Adrenal gland (tissue), 5 donors: ENCODE data around the gene POLDIP3.

Source experiments
- CTCF ChIP-seq, 6 experiments: fragments of 450-650 bp in 4 of 6; fragments of 200-600 bp in 2 of 6; sonication (generic) in 1 of 6; IDR thresholded peaks; 1 replicate in 5 of 6; 2 replicates in 1 of 6; pipeline versions ENCODE4 v1.5.1 to v1.8.0; 2016 to 2021; ENCODE audit warnings: antibody characterized with exemption in 6 of 6, mild to moderate bottlenecking in 2 of 6, moderate library complexity in 1 of 6
- POLR2A ChIP-seq, 2 donors: fragments of 450-650 bp; IDR thresholded peaks; one replicate each; pipeline ENCODE4 v1.6.1; 2017; ENCODE audit warnings: antibody characterized with exemption in 2 of 2, mild to moderate bottlenecking in 2 of 2, moderate library complexity in 1 of 2
- donor health status: DM: no; HTN: no; CAD: no.

- peak; percentile 98 to 99 for TF ChIP-seq POLR2A (IDR thresholded peaks at IDR 0.05)
- TF ChIP-seq CTCF (IDR thresholded peaks at IDR 0.05) = peak in 2 of 6 experiments; percentile 15 to 31
These were observed 593 bp upstream of the POLDIP3 start for GRCh38 chr22:42615092-42615859.
